ENCODE results near the gene CPNE6.
A peak's percentile ranks its signal among the peaks of the same experiment; 100 is the strongest.
"Not testable (repeated sequence)": the region's sequence is repeated elsewhere in the genome, so short reads cannot be mapped to it uniquely, and the experiment has no call there.

CPNE6 gene

DNA sequence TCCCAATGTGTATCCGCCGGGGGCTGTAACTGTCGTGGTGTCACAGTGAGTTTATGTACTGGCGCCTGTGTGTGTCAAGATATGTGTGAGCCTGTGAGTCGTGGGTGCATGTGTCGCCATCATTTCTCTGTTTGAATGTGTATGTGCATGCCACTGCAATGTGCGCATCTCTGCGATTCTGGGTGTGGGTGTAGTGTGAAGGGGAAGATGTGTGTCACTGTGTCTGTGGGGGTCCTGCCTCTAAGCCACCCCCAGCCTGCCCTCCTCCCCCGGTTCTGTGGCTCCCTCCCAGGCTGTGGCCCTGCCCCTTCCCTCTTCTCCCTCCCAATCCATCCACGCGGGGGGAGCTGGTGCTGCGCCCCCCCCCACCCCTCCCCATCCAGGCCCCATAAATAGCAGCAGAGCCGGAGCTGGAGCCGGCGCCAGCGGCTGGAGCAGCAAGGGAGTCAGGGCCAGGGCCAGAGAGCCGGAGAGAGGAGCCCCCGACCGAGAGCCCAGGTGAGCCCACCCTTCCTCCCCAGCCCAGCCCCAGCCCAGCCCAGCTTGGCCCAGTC lies at the start of gene CPNE6:
Gene CPNE6, plus strand, starts transcription at position 419 of the 554 bp plus-strand sequence. CDS start 1,375 bp downstream, outside the sequence.
- H3K9me3 ChIP-seq (ENCODE audit: control insufficient read depth in 1 of 2, low read length in 2 of 2), result no peaks in the 10 kb centered on the region
- H3K4me1 ChIP-seq (ENCODE audit: control insufficient read depth in 1 of 2, insufficient read depth in 2 of 2, low read length in 2 of 2), result peaks cover 53 to 56% of the 10 kb centered on the region in 2 donors
- peak within 1 kb of the TSS; percentile 19 to 34 for H3K4me3 ChIP-seq (ENCODE audit: low read depth in 1 of 2, low read length in 2 of 2)
- H3K27me3 ChIP-seq (ENCODE audit: control insufficient read depth in 1 of 2, insufficient read depth in 2 of 2, low read length in 2 of 2), result no peaks in the 10 kb centered on the region
- H3K27ac ChIP-seq (ENCODE audit: low read depth, low read length), result peak within 1 kb of the TSS; percentile 15
- H3K9ac ChIP-seq (ENCODE audit: low read depth in 1 of 2, low read length in 2 of 2), result peak within 1 kb of the TSS; percentile 6
- H3K36me3 ChIP-seq (ENCODE audit: control insufficient read depth in 1 of 2, insufficient read depth in 2 of 2, low read length in 2 of 2), result no peaks in the 10 kb centered on the region

DNA sequence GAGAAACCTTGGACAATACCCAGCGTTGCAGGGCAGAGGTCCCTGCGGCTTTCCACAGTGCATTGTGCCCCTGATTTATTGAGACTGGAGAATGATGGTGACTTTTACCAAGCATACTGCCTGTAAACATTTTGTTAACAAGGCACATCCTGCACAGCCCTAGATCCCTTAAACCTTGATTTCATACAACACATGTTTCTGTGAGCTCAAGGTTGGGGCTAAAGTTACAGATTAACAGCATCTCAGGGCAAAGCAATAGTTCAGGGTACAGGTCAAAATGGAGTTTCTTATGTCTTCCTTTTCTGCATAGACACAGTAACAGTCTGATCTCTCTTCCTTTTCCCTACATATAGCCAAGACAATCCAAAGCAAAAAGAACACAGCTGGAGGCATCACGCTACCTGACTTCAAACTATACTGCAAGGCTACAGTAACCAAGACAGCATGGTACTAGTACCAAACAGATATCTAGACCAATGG lies 46.4 kb upstream of the CPNE6 start:
- not testable (repeated sequence) for H3K9me3 ChIP-seq (ENCODE audit: control insufficient read depth in 1 of 2, low read length in 2 of 2); H3K27ac ChIP-seq (ENCODE audit: low read depth, low read length); H3K4me1 ChIP-seq (ENCODE audit: control insufficient read depth in 1 of 2, insufficient read depth in 2 of 2, low read length in 2 of 2); H3K36me3 ChIP-seq (ENCODE audit: control insufficient read depth in 1 of 2, insufficient read depth in 2 of 2, low read length in 2 of 2); H3K4me3 ChIP-seq (ENCODE audit: low read depth in 1 of 2, low read length in 2 of 2); H3K9ac ChIP-seq (ENCODE audit: low read depth in 1 of 2, low read length in 2 of 2); H3K27me3 ChIP-seq (ENCODE audit: control insufficient read depth in 1 of 2, insufficient read depth in 2 of 2, low read length in 2 of 2)

DNA sequence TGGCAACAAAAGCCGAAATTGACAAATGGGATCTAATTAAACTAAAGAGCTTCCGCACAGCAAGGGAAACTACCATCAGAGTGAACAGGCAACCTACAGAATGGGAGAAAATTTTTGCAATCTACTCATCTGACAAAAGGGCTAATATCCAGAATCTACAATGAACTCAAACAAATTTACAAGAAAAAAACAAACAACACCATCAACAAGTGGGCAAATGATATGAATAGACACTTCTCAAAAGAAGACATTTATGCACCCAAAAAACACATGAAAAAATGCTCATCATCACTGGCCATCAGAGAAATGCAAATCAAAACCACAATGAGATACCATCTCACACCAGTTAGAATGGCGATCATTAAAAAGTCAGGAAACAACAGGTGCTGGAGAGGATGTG lies 41.7 kb upstream of the CPNE6 start:
- H3K36me3 ChIP-seq (ENCODE audit: control insufficient read depth in 1 of 2, insufficient read depth in 2 of 2, low read length in 2 of 2); H3K27ac ChIP-seq (ENCODE audit: low read depth, low read length); H3K4me3 ChIP-seq (ENCODE audit: low read depth in 1 of 2, low read length in 2 of 2); H3K9me3 ChIP-seq (ENCODE audit: control insufficient read depth in 1 of 2, low read length in 2 of 2); H3K9ac ChIP-seq (ENCODE audit: low read depth in 1 of 2, low read length in 2 of 2); H3K4me1 ChIP-seq (ENCODE audit: control insufficient read depth in 1 of 2, insufficient read depth in 2 of 2, low read length in 2 of 2); H3K27me3 ChIP-seq (ENCODE audit: control insufficient read depth in 1 of 2, insufficient read depth in 2 of 2, low read length in 2 of 2): not testable (repeated sequence)

DNA sequence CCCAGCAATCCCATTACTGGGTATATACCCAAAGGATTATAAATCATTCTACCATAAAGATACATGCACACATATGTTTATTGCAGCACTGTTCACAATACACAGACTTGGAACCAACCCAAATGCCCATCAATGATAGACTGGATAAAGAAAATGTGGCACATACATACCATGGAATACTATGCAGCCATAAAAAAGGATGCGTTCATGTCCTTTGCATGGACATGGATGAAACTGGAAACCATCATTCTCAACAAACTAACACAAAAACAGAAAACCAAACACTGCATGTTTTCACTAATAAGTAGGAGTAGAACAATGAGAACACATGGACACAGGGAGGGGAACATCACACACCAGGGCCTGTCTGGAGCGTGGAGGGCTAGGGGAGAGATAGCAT lies 40.0 kb upstream of the CPNE6 start:
- H3K9me3 ChIP-seq (ENCODE audit: control insufficient read depth in 1 of 2, low read length in 2 of 2); H3K9ac ChIP-seq (ENCODE audit: low read depth in 1 of 2, low read length in 2 of 2): not testable (repeated sequence)

DNA sequence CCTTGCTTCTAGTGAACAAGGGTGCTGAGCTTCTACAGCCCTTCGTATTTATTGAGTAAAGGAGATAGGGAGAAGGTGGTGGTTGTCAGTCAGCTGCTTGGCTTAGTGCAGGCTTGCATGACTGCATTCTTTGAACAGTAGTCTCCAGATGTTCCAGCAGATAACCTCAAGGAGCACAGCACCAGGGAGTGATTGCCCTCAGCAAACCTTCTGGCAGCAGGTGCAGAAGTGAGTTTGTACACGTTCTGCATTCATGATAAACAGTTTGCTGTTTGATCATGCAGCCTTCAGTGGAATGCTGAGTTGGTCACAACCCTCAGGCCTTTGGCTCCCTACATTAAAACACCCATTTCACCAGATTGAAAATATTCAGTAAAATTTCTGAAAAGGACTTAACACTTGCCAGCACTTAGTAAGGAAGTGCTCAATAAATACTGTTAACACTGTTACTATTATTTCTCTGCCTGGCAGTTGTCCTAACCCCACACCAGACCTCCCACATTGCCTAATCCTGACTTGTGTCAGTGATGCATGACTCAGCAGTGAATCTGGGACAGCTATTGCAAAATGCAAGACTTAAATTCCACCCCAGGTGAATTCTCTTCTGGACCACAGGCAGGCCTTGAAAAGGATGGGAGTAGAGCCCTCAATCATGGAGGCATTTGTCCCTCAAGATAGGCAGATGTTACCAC lies 38.5 kb upstream of the CPNE6 start:
- Histone ChIP-seq H3K27me3 (ENCODE audit: control insufficient read depth in 1 of 2, insufficient read depth in 2 of 2, low read length in 2 of 2) (no peaks in the 10 kb centered on the region), H3K9ac (ENCODE audit: low read depth in 1 of 2, low read length in 2 of 2) (no peak overlapping the region), H3K4me1 (ENCODE audit: control insufficient read depth in 1 of 2, insufficient read depth in 2 of 2, low read length in 2 of 2) (peaks cover 0 to 3% of the 10 kb centered on the region in 2 donors), H3K9me3 (ENCODE audit: control insufficient read depth in 1 of 2, low read length in 2 of 2) (no peaks in the 10 kb centered on the region), H3K36me3 (ENCODE audit: control insufficient read depth in 1 of 2, insufficient read depth in 2 of 2, low read length in 2 of 2) (no peaks in the 10 kb centered on the region), H3K4me3 (ENCODE audit: low read depth in 1 of 2, low read length in 2 of 2) (no peak overlapping the region), H3K27ac (ENCODE audit: low read depth, low read length) (no peak overlapping the region)

More for the DNA sequence above, 40.0 kb upstream of the CPNE6 start:
- H3K4me3 ChIP-seq (ENCODE audit: low read depth in 1 of 2, low read length in 2 of 2); H3K27me3 ChIP-seq (ENCODE audit: control insufficient read depth in 1 of 2, insufficient read depth in 2 of 2, low read length in 2 of 2); H3K27ac ChIP-seq (ENCODE audit: low read depth, low read length); H3K4me1 ChIP-seq (ENCODE audit: control insufficient read depth in 1 of 2, insufficient read depth in 2 of 2, low read length in 2 of 2); H3K36me3 ChIP-seq (ENCODE audit: control insufficient read depth in 1 of 2, insufficient read depth in 2 of 2, low read length in 2 of 2): not testable (repeated sequence)

DNA sequence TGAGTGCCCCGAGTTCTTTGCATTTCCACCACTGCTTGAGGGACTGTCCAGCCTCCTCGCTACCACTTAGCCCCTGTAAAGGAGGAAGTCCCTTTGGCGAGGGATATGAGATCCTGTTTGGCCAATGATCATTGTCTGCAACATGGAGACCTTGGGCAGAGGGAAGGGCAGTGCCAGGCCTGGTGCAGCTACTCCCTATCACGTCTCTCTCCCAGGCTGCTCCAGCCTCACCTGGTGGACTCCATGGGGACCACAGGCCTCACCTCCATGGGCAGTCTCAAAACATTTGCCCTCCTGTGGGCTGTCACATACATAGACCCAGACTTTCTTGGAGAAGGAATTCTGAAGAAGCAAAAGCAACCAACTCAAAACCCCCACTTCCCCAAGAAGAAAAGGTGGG lies 35.6 kb upstream of the CPNE6 start:
- H3K9me3 ChIP-seq (ENCODE audit: control insufficient read depth in 1 of 2, low read length in 2 of 2); H3K9ac ChIP-seq (ENCODE audit: low read depth in 1 of 2, low read length in 2 of 2); H3K4me1 ChIP-seq (ENCODE audit: control insufficient read depth in 1 of 2, insufficient read depth in 2 of 2, low read length in 2 of 2); H3K36me3 ChIP-seq (ENCODE audit: control insufficient read depth in 1 of 2, insufficient read depth in 2 of 2, low read length in 2 of 2); H3K27me3 ChIP-seq (ENCODE audit: control insufficient read depth in 1 of 2, insufficient read depth in 2 of 2, low read length in 2 of 2); H3K27ac ChIP-seq (ENCODE audit: low read depth, low read length): not testable (repeated sequence)
- H3K4me3 ChIP-seq (ENCODE audit: low read depth in 1 of 2, low read length in 2 of 2), result peak overlapping the region in 1 of 2 donors; percentile 88

DNA sequence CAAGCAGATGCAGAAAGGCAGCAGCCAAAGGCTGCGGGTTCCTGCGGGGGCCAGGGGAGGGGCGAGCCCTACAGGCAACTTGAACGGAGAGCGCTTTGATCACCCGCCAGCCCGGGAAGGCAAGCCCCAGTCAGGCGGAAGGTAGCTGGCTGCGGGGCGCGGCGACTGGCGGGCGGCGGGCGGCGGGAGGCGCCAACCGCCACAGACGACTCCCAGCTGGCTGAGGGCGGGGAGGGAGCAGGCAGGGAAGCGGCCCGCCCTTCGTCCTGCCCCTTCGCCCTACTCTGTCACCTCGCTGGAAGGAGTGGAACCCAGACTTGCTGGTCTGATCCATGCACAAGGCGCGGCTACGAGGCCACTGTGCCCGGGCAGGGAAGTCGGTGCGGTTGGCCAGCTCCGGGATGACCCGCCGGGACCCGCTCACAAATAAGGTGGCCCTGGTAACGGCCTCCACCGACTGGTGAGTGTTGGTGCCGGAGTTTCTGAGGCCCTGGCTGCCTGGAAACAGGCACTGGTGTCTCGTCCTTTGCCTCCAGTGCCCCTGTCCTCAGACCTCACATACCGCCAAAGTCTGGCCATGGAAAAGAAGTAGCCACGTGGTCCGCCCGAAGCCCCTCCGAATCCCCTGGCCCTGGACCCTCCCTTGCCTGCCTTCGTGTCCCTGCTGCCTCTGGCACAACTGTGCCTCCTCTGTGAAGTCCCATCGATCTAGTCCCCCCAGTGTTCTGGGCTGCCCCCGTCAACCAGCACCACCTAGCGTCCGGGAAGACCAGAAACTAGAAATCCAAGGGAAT lies 35.0 kb upstream of the CPNE6 start:
- Histone ChIP-seq H3K36me3 (ENCODE audit: control insufficient read depth in 1 of 2, insufficient read depth in 2 of 2, low read length in 2 of 2) (no peaks in the 10 kb centered on the region), H3K9me3 (ENCODE audit: control insufficient read depth in 1 of 2, low read length in 2 of 2) (no peaks in the 10 kb centered on the region), H3K4me1 (ENCODE audit: control insufficient read depth in 1 of 2, insufficient read depth in 2 of 2, low read length in 2 of 2) (peaks cover 0 to 3% of the 10 kb centered on the region in 2 donors), H3K27me3 (ENCODE audit: control insufficient read depth in 1 of 2, insufficient read depth in 2 of 2, low read length in 2 of 2) (no peaks in the 10 kb centered on the region), H3K4me3 (ENCODE audit: low read depth in 1 of 2, low read length in 2 of 2) (peak overlapping the region; percentile 82 to 88), H3K27ac (ENCODE audit: low read depth, low read length) (peak overlapping the region; percentile 92), H3K9ac (ENCODE audit: low read depth in 1 of 2, low read length in 2 of 2) (peak overlapping the region; percentile 78)

DNA sequence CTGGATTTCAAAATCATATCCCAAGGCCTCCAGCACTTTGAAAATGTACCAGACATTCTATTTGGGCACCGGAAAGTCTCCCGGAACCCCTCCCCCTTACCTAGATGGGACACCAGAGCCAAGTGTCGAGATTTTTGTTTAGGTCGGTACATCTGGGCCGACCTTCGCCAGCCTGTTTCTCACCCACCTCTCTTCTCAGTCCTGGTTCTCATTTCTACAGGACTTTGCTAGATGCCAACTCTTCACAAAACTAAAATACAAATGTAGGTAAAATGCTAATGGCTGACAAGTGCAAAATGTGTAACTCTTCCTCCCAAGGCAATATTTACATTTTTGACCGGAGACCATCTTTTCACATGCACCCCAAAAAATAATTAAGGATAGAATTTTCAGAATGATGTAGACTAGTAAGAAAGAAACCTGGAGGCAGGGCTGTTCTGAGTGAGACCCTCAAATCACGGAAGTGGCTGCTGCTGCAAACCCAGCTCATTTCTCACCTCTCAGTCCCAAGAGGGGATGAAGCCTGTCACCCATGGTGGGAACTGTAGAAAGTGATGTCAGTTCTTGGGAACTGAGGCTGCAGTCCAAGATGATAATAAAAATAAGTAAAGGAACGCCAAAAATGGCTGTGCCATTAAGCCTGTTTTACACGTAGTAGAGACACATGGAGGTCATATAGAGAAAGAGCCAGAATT lies 34.3 kb upstream of the CPNE6 start:
- not testable (repeated sequence) for H3K4me1 ChIP-seq (ENCODE audit: control insufficient read depth in 1 of 2, insufficient read depth in 2 of 2, low read length in 2 of 2); H3K9me3 ChIP-seq (ENCODE audit: control insufficient read depth in 1 of 2, low read length in 2 of 2); H3K27me3 ChIP-seq (ENCODE audit: control insufficient read depth in 1 of 2, insufficient read depth in 2 of 2, low read length in 2 of 2); H3K36me3 ChIP-seq (ENCODE audit: control insufficient read depth in 1 of 2, insufficient read depth in 2 of 2, low read length in 2 of 2)
- H3K27ac ChIP-seq (ENCODE audit: low read depth, low read length), result peak overlapping the region; percentile 92
- peak overlapping the region; percentile 82 to 88 for H3K4me3 ChIP-seq (ENCODE audit: low read depth in 1 of 2, low read length in 2 of 2)
- peak overlapping the region in 1 of 2 donors; percentile 78 for H3K9ac ChIP-seq (ENCODE audit: low read depth in 1 of 2, low read length in 2 of 2)

DNA sequence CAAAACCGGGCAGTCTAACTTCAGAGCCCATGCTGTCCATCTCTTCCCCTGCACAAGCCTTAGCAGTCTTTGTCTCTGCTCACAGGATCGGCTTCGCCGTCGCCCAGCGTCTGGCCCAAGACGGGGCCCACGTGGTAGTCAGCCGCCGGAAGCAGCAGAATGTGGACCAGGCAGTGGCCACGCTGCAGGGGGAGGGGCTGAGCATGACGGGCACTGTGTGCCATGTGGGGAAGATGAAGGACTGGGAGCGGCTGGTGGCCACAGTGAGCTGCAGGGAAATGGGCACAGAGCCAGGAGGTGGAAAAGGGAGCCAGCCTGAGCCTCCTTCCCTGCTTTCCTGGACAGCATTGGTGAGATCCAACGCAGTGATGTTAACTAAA lies 33.7 kb upstream of the CPNE6 start:
- H3K4me1 ChIP-seq (ENCODE audit: control insufficient read depth in 1 of 2, insufficient read depth in 2 of 2, low read length in 2 of 2), result peaks cover 2 to 5% of the 10 kb centered on the region in 2 donors

DNA sequence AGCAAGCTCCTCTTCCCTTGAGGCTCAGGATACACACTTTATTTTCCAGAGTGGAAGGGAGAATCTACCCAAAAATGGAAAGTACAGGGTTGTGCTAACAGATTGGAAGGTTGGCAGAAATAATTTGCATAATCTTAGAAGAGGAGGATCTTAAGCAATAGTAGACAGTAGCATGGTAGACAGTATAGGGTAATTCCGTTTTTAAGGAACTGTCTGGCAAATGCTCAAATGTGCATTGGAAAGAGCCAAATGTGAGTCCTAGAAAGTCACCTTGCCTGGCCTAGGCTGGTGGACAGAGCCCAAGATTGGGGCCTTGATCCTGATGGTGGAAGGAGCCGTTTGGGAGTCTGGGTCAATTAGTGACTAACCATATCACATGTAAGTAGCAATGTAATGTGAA lies 32.7 kb upstream of the CPNE6 start:
- H3K9ac ChIP-seq (ENCODE audit: low read depth in 1 of 2, low read length in 2 of 2), result no peak overlapping the region
- no peaks in the 10 kb centered on the region for H3K27me3 ChIP-seq (ENCODE audit: control insufficient read depth in 1 of 2, insufficient read depth in 2 of 2, low read length in 2 of 2)
- no peak overlapping the region for H3K27ac ChIP-seq (ENCODE audit: low read depth, low read length)
- no peaks in the 10 kb centered on the region for H3K9me3 ChIP-seq (ENCODE audit: control insufficient read depth in 1 of 2, low read length in 2 of 2)
- H3K36me3 ChIP-seq (ENCODE audit: control insufficient read depth in 1 of 2, insufficient read depth in 2 of 2, low read length in 2 of 2), result no peaks in the 10 kb centered on the region
- no peak overlapping the region for H3K4me3 ChIP-seq (ENCODE audit: low read depth in 1 of 2, low read length in 2 of 2)
- H3K4me1 ChIP-seq (ENCODE audit: control insufficient read depth in 1 of 2, insufficient read depth in 2 of 2, low read length in 2 of 2), result peaks cover 5 to 7% of the 10 kb centered on the region in 2 donors

More for the DNA sequence above, 33.7 kb upstream of the CPNE6 start:
- H3K36me3 ChIP-seq (ENCODE audit: control insufficient read depth in 1 of 2, insufficient read depth in 2 of 2, low read length in 2 of 2), result no peaks in the 10 kb centered on the region
- no peak overlapping the region for H3K9ac ChIP-seq (ENCODE audit: low read depth in 1 of 2, low read length in 2 of 2)
- H3K27ac ChIP-seq (ENCODE audit: low read depth, low read length), result no peak overlapping the region
- H3K4me3 ChIP-seq (ENCODE audit: low read depth in 1 of 2, low read length in 2 of 2), result no peak overlapping the region
- no peaks in the 10 kb centered on the region for H3K27me3 ChIP-seq (ENCODE audit: control insufficient read depth in 1 of 2, insufficient read depth in 2 of 2, low read length in 2 of 2)
- H3K9me3 ChIP-seq (ENCODE audit: control insufficient read depth in 1 of 2, low read length in 2 of 2), result no peaks in the 10 kb centered on the region

Data from duodenal mucosa (tissue), 2 donors.